Fibroblast of lung (primary cell): Measurements from ENCODE around the gene TMEM63C.

Source experiments
- EZH2 ChIP-seq: IDR thresholded peaks from 2 replicates; pipeline ENCODE4 v1.5.1; 2012; ENCODE audit warnings: low read length, control low read depth, mild to moderate bottlenecking; ENCODE audit errors: missing control alignments
- TF ChIP-seq, protein P1 (sequence below), 2 donors: IDR thresholded peaks in 1 of 2; conservative IDR thresholded peaks in 1 of 2; 1 replicate in 1 of 2; 2 replicates in 1 of 2; pipeline ENCODE4 v1.5.1; 2011 to 2012; ENCODE audit warnings: low read length in 2 of 2, control low read depth in 1 of 2, inconsistent platforms in 1 of 2, low read depth in 1 of 2, mild to moderate bottlenecking in 1 of 2

DNA sequence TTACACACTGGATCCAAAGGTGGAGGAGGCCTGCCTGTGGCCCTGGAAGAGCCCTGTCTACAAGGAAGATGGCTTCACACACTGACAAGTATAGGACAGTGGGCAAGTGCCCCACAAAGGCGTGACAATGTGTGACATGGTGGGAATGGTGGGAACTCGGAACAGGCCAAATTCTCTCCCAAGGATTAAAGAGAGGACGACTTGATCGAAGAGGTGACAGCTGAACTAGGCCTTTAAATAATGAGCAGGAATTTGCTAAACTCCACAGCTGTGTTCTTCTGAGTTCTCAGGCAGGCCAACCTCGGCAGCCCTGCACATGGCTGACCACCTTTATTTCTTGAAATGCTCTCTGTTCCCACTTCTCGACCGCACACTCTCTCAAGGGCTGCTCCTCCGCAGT is 115.3 kb downstream of the TMEM63C start:
- TF ChIP-seq, protein P1, sequence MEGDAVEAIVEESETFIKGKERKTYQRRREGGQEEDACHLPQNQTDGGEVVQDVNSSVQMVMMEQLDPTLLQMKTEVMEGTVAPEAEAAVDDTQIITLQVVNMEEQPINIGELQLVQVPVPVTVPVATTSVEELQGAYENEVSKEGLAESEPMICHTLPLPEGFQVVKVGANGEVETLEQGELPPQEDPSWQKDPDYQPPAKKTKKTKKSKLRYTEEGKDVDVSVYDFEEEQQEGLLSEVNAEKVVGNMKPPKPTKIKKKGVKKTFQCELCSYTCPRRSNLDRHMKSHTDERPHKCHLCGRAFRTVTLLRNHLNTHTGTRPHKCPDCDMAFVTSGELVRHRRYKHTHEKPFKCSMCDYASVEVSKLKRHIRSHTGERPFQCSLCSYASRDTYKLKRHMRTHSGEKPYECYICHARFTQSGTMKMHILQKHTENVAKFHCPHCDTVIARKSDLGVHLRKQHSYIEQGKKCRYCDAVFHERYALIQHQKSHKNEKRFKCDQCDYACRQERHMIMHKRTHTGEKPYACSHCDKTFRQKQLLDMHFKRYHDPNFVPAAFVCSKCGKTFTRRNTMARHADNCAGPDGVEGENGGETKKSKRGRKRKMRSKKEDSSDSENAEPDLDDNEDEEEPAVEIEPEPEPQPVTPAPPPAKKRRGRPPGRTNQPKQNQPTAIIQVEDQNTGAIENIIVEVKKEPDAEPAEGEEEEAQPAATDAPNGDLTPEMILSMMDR (conservative IDR thresholded peaks at IDR 0.05 in 1 of 2, IDR thresholded peaks at IDR 0.05 in 1 of 2; ENCODE audit: low read depth in 1 of 2, low read length in 2 of 2) = no peak
- no peak for TF ChIP-seq EZH2
